Loucy (cell line): ENCODE measurements around the gene SLC25A18.

Experiments used
- H2AFZ ChIP-seq: fragments of 200-600 bp; sonication (generic); 2 replicates; pipeline ENCODE4 v1.6.0; 2016; ENCODE audit warnings: antibody characterized with exemption, mild to moderate bottlenecking, low read length, moderate library complexity
- H3F3A ChIP-seq: fragments of 200-600 bp; 2 replicates; pipeline ENCODE4 v1.6.0; 2016; ENCODE audit warnings: antibody characterized with exemption, low read depth, mild to moderate bottlenecking
- H3K27me3 ChIP-seq: fragments of 200-600 bp; sonication (generic); 2 replicates; pipeline ENCODE4 v1.6.1; 2014; ENCODE audit warnings: low read length, mild to moderate bottlenecking; ENCODE audit not compliant: insufficient read depth, poor library complexity, severe bottlenecking
- H3K36me3 ChIP-seq: fragments of 200-600 bp; sonication (generic); 2 replicates; pipeline ENCODE4 v1.6.1; 2016; ENCODE audit warnings: low read length; ENCODE audit not compliant: insufficient read depth
- H3K4me1 ChIP-seq: fragments of 200-600 bp; sonication (generic); 2 replicates; pipeline ENCODE4 v1.5.1; 2014; ENCODE audit warnings: low read length, mild to moderate bottlenecking; ENCODE audit not compliant: insufficient read depth, poor library complexity, severe bottlenecking
- H3K4me2 ChIP-seq: fragments of 200-600 bp; sonication (generic); 2 replicates; pipeline ENCODE4 v1.6.0; 2014; ENCODE audit warnings: antibody characterized with exemption, low read length, low read depth, mild to moderate bottlenecking; ENCODE audit not compliant: poor library complexity, severe bottlenecking
- H3K4me3 ChIP-seq: fragments of 200-600 bp; sonication (generic); 2 replicates; pipeline ENCODE4 v1.5.1; 2014; ENCODE audit warnings: low read length, mild to moderate bottlenecking, mixed read lengths; ENCODE audit not compliant: poor library complexity, severe bottlenecking
- H3K79me2 ChIP-seq: fragments of 200-600 bp; sonication (generic); 2 replicates; pipeline ENCODE4 v1.6.1; 2014; ENCODE audit warnings: low read length; ENCODE audit not compliant: insufficient read depth
- H3K9ac ChIP-seq: fragments of 200-600 bp; sonication (generic); 2 replicates; pipeline ENCODE4 v1.6.0; 2014; ENCODE audit warnings: mild to moderate bottlenecking, low read depth, low read length, moderate library complexity; ENCODE audit not compliant: poor library complexity, severe bottlenecking
- H3K9me2 ChIP-seq: fragments of 200-600 bp; sonication (generic); replicated peaks from 2 replicates; pipeline ENCODE4 v1.6.1; 2016; ENCODE audit warnings: low read depth, low read length, mixed read lengths
- H3K9me3 ChIP-seq: fragments of 200-600 bp; sonication (generic); 2 replicates; pipeline ENCODE4 v1.6.1; 2014; ENCODE audit warnings: mild to moderate bottlenecking, antibody characterized with exemption, low read length, low read depth; ENCODE audit not compliant: insufficient read depth
- H4K20me1 ChIP-seq: fragments of 200-600 bp; sonication (generic); 2 replicates; pipeline ENCODE4 v1.6.0; 2014; ENCODE audit warnings: antibody characterized with exemption, low read length, mild to moderate bottlenecking; ENCODE audit not compliant: insufficient read depth, poor library complexity, severe bottlenecking
- CTCF ChIP-seq: fragments of 200-600 bp; sonication (generic); conservative IDR thresholded peaks from 2 replicates; pipeline ENCODE4 v1.5.1; 2014; ENCODE audit warnings: mild to moderate bottlenecking, antibody characterized with exemption, low read length
- EZH2phosphoT487 ChIP-seq: fragments of 200-600 bp; IDR thresholded peaks from 2 replicates; pipeline ENCODE4 v1.6.1; 2018; ENCODE audit warnings: antibody characterized with exemption, mild to moderate bottlenecking, moderate library complexity, borderline replicate concordance

SLC25A18 gene

DNA sequence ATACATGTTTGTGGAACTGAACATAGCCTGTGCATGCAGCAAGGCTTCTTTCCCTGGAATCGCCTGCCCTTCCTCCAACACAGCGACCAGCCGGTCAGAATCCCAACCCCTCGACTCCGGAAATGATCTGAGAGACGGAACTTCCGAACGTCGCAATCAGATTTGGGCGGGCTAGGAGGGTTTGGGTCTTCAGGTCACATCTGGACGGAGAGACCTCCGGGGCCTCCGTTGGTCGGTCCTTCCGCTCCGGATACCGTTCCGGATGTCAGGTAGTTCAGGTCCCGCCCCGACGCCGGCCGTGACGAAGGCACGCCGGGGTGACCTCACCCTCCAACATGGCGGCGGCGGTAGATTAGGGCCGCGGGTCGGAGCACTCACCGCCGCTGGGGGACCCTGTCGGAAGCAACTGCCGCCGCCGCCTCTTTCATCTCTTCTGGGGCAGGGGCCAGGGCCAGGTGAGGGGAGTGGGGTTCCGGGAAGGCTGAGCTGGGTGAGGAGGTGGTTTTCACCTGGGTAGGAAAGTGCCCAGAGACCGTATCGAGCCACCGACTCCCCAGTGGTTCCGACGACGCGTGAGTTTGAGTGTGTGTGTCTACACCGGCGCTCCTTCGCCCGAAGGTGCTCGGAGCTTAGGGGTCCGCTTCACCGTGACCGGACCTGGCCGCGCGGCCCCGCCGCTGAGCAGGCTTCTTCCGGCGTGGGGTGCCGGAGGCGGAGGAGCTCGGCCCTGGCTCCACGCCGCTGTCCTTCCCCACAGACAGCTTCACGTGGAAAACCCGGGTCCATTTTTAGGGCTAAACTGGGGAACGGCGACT is 75.3 kb downstream of the SLC25A18 start, which contains the start of gene BCL2L13:
BCL2L13 (plus strand) TSS at position 326 of the 815 bp plus-strand sequence. CDS start 16,955 bp downstream, outside the sequence.
- Histone ChIP-seq H3K9me2 (no peaks in the 10 kb centered on the region), H3K4me3 (peak within 1 kb of the TSS; percentile 90), H4K20me1 (no peaks in the 10 kb centered on the region), H2AFZ (peak within 1 kb of the TSS; percentile 76), H3K27me3 (no peaks in the 10 kb centered on the region), H3F3A (no peaks in the 10 kb centered on the region), H3K9ac (peak within 1 kb of the TSS; percentile 94), H3K4me1 (peaks cover 15% of the 10 kb centered on the region), H3K9me3 (no peaks in the 10 kb centered on the region), H3K36me3 (no peaks in the 10 kb centered on the region), H3K4me2 (peak within 1 kb of the TSS; percentile 97), H3K79me2 (peaks cover 26% of the 10 kb centered on the region)
- TF ChIP-seq EZH2phosphoT487 (no peak), CTCF (no peak)

- Histone ChIP-seq H2AFZ (peak overlapping the region; percentile 76), H3K9me3 (no peaks in the 10 kb centered on the region), H3K9me2 (no peaks in the 10 kb centered on the region), H3K79me2 (peaks cover 26% of the 10 kb centered on the region), H3K4me2 (peak overlapping the region; percentile 97), H3K9ac (peak overlapping the region; percentile 94), H3K27me3 (no peaks in the 10 kb centered on the region), H4K20me1 (no peaks in the 10 kb centered on the region), H3K4me3 (peak overlapping the region; percentile 90), H3F3A (no peaks in the 10 kb centered on the region), H3K36me3 (no peaks in the 10 kb centered on the region), H3K4me1 (peaks cover 15% of the 10 kb centered on the region)
- TF ChIP-seq EZH2phosphoT487 = no peak
- no peak for TF ChIP-seq CTCF
These were observed 76.0 kb downstream of the SLC25A18 start for GRCh38 chr22:17639247-17639741.
